Fibroblast of lung (primary cell): ENCODE data around the gene RAB40B.

Experiments
- EZH2 ChIP-seq: IDR thresholded peaks from 2 replicates; pipeline ENCODE4 v1.5.1; 2012; ENCODE audit warnings: low read length, control low read depth, mild to moderate bottlenecking; ENCODE audit errors: missing control alignments
- TF ChIP-seq, protein P1 (sequence below), 2 donors: IDR thresholded peaks in 1 of 2; conservative IDR thresholded peaks in 1 of 2; 1 replicate in 1 of 2; 2 replicates in 1 of 2; pipeline ENCODE4 v1.5.1; 2011 to 2012; ENCODE audit warnings: low read length in 2 of 2, control low read depth in 1 of 2, inconsistent platforms in 1 of 2, low read depth in 1 of 2, mild to moderate bottlenecking in 1 of 2

- TF ChIP-seq, protein P1, sequence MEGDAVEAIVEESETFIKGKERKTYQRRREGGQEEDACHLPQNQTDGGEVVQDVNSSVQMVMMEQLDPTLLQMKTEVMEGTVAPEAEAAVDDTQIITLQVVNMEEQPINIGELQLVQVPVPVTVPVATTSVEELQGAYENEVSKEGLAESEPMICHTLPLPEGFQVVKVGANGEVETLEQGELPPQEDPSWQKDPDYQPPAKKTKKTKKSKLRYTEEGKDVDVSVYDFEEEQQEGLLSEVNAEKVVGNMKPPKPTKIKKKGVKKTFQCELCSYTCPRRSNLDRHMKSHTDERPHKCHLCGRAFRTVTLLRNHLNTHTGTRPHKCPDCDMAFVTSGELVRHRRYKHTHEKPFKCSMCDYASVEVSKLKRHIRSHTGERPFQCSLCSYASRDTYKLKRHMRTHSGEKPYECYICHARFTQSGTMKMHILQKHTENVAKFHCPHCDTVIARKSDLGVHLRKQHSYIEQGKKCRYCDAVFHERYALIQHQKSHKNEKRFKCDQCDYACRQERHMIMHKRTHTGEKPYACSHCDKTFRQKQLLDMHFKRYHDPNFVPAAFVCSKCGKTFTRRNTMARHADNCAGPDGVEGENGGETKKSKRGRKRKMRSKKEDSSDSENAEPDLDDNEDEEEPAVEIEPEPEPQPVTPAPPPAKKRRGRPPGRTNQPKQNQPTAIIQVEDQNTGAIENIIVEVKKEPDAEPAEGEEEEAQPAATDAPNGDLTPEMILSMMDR (conservative IDR thresholded peaks at IDR 0.05 in 1 of 2, IDR thresholded peaks at IDR 0.05 in 1 of 2; ENCODE audit: low read depth in 1 of 2, low read length in 2 of 2): no peak
- TF ChIP-seq EZH2: no peak
Observed at GRCh38 chr17:82636626-82637598, 61.6 kb downstream of the RAB40B start.
